Dendritic cell treated with granulocyte-macrophage colony-stimulating factor and Interleukin-4, amounts not matched to agents 40 ng/mL and 50 ng/mL, for 4 days (primary cell): ENCODE data around the gene RTKN2.

Experiments
- H3K27ac Mint-ChIP-seq: one replicate; pipeline ENCODE4 v1.8.0; 2022; ENCODE audit warnings: mild to moderate bottlenecking, mixed read lengths
- H3K27me3 Mint-ChIP-seq: one replicate; pipeline ENCODE4 v1.8.0; 2022; ENCODE audit warnings: mild to moderate bottlenecking, mixed read lengths
- H3K36me3 Mint-ChIP-seq: one replicate; pipeline ENCODE4 v1.8.0; 2022; ENCODE audit warnings: low read depth, mixed read lengths
- H3K4me1 Mint-ChIP-seq: one replicate; pipeline ENCODE4 v1.8.0; 2022; ENCODE audit warnings: low read depth, mixed read lengths
- H3K4me3 Mint-ChIP-seq: one replicate; pipeline ENCODE4 v1.8.0; 2022; ENCODE audit warnings: mild to moderate bottlenecking, moderate library complexity, mixed read lengths
- H3K9me3 Mint-ChIP-seq: one replicate; pipeline ENCODE4 v1.8.0; 2022; ENCODE audit warnings: mixed read lengths
- intact Hi-C: fragments of 100-400 bp; cut with micrococcal nuclease; formaldehyde crosslinking; loops from one replicate; pipeline ENCODE4 v1.15.0; 2022

Gene RTKN2

GRCh38 chr10:62231371-62231770 lies 37.3 kb downstream of the RTKN2 start:
- intact Hi-C loops, result no loop called here
- no peaks in the 10 kb centered on the region for H3K27me3 Mint-ChIP-seq

GRCh38 chr10:62230344-62231121 lies 38.1 kb downstream of the RTKN2 start:
- H3K9me3 Mint-ChIP-seq, result no peaks in the 10 kb centered on the region
- H3K27ac Mint-ChIP-seq, result no peak overlapping the region
- H3K27me3 Mint-ChIP-seq, result no peaks in the 10 kb centered on the region
- no peak overlapping the region for H3K4me3 Mint-ChIP-seq
- no peaks in the 10 kb centered on the region for H3K36me3 Mint-ChIP-seq
- intact Hi-C loops, result no loop called here
- H3K4me1 Mint-ChIP-seq, result no peaks in the 10 kb centered on the region

More at GRCh38 chr10:62231371-62231770, 37.3 kb downstream of the RTKN2 start:
- H3K9me3 Mint-ChIP-seq, result no peaks in the 10 kb centered on the region
- no peak overlapping the region for H3K4me3 Mint-ChIP-seq
- H3K36me3 Mint-ChIP-seq, result no peaks in the 10 kb centered on the region
- H3K4me1 Mint-ChIP-seq, result no peaks in the 10 kb centered on the region
- H3K27ac Mint-ChIP-seq, result no peak overlapping the region

- Mint-ChIP-seq H3K9me3 (no peaks in the 10 kb centered on the region), H3K27me3 (no peaks in the 10 kb centered on the region), H3K36me3 (no peaks in the 10 kb centered on the region), H3K4me1 (no peaks in the 10 kb centered on the region), H3K27ac (no peak overlapping the region), H3K4me3 (no peak overlapping the region)
- intact Hi-C loops, result no loop called here
These were observed 43.3 kb downstream of the RTKN2 start for GRCh38 chr10:62225362-62225761.

GRCh38 chr10:62224606-62225005 lies 44.0 kb downstream of the RTKN2 start:
- H3K9me3 Mint-ChIP-seq, result no peaks in the 10 kb centered on the region
- no peak overlapping the region for H3K4me3 Mint-ChIP-seq
- H3K27me3 Mint-ChIP-seq, result no peaks in the 10 kb centered on the region
- no peak overlapping the region for H3K27ac Mint-ChIP-seq
- intact Hi-C loops, result no loop called here
- no peaks in the 10 kb centered on the region for H3K36me3 Mint-ChIP-seq
- H3K4me1 Mint-ChIP-seq, result no peaks in the 10 kb centered on the region

GRCh38 chr10:62217683-62218082 lies 51.0 kb downstream of the RTKN2 start:
- Mint-ChIP-seq H3K9me3 (no peaks in the 10 kb centered on the region), H3K27ac (no peak overlapping the region), H3K27me3 (no peaks in the 10 kb centered on the region), H3K36me3 (no peaks in the 10 kb centered on the region), H3K4me3 (no peak overlapping the region), H3K4me1 (no peaks in the 10 kb centered on the region)
- intact Hi-C loops, result no loop called here

- Mint-ChIP-seq H3K27ac (no peak overlapping the region), H3K4me1 (no peaks in the 10 kb centered on the region), H3K4me3 (no peak overlapping the region), H3K36me3 (no peaks in the 10 kb centered on the region), H3K27me3 (no peaks in the 10 kb centered on the region), H3K9me3 (no peaks in the 10 kb centered on the region)
- intact Hi-C loops, result no loop called here
These were observed 54.2 kb downstream of the RTKN2 start for GRCh38 chr10:62214364-62214874.

GRCh38 chr10:62205750-62206399 lies 62.8 kb downstream of the RTKN2 start:
- Mint-ChIP-seq H3K9me3 (no peaks in the 10 kb centered on the region), H3K36me3 (no peaks in the 10 kb centered on the region), H3K27ac (no peak overlapping the region), H3K4me1 (peaks cover 7% of the 10 kb centered on the region), H3K4me3 (no peak overlapping the region), H3K27me3 (no peaks in the 10 kb centered on the region)
- intact Hi-C loops, result no loop called here

- Mint-ChIP-seq H3K4me3 (no peak overlapping the region), H3K27ac (no peak overlapping the region), H3K36me3 (no peaks in the 10 kb centered on the region), H3K27me3 (no peaks in the 10 kb centered on the region), H3K4me1 (peaks cover 13% of the 10 kb centered on the region), H3K9me3 (no peaks in the 10 kb centered on the region)
- intact Hi-C loops, result no loop called here
These were observed 69.1 kb downstream of the RTKN2 start for GRCh38 chr10:62199584-62199983.

- H3K27ac Mint-ChIP-seq, result no peak overlapping the region
- no peaks in the 10 kb centered on the region for H3K36me3 Mint-ChIP-seq
- no peak overlapping the region for H3K4me3 Mint-ChIP-seq
- H3K4me1 Mint-ChIP-seq, result peaks cover 6% of the 10 kb centered on the region
- no peaks in the 10 kb centered on the region for H3K9me3 Mint-ChIP-seq
- no peaks in the 10 kb centered on the region for H3K27me3 Mint-ChIP-seq
- intact Hi-C loops, result no loop called here
These were observed 72.1 kb downstream of the RTKN2 start for GRCh38 chr10:62196528-62196927.

GRCh38 chr10:62195675-62195926 lies 73.0 kb downstream of the RTKN2 start:
- H3K4me3 Mint-ChIP-seq, result no peak overlapping the region
- no peaks in the 10 kb centered on the region for H3K27me3 Mint-ChIP-seq
- peaks cover 6% of the 10 kb centered on the region for H3K4me1 Mint-ChIP-seq
- intact Hi-C loops, result no loop called here
- H3K9me3 Mint-ChIP-seq, result no peaks in the 10 kb centered on the region
- H3K27ac Mint-ChIP-seq, result peak overlapping the region; percentile 87
- H3K36me3 Mint-ChIP-seq, result no peaks in the 10 kb centered on the region

- Mint-ChIP-seq H3K4me3 (no peak overlapping the region), H3K4me1 (peaks cover 6% of the 10 kb centered on the region), H3K9me3 (no peaks in the 10 kb centered on the region), H3K36me3 (no peaks in the 10 kb centered on the region), H3K27ac (peak overlapping the region; percentile 87), H3K27me3 (no peaks in the 10 kb centered on the region)
- intact Hi-C loops, result no loop called here
These were observed 73.5 kb downstream of the RTKN2 start for GRCh38 chr10:62194924-62195674.

- peaks cover 8% of the 10 kb centered on the region for H3K4me1 Mint-ChIP-seq
These were observed 75.2 kb downstream of the RTKN2 start for GRCh38 chr10:62193479-62193878.

GRCh38 chr10:62189131-62189530 lies 79.5 kb downstream of the RTKN2 start:
- no peaks in the 10 kb centered on the region for H3K36me3 Mint-ChIP-seq
- H3K4me1 Mint-ChIP-seq, result peaks cover 9% of the 10 kb centered on the region
- no peak overlapping the region for H3K27ac Mint-ChIP-seq
- intact Hi-C loops, result no loop called here
- no peak overlapping the region for H3K4me3 Mint-ChIP-seq
- peaks cover 8% of the 10 kb centered on the region for H3K9me3 Mint-ChIP-seq
- no peaks in the 10 kb centered on the region for H3K27me3 Mint-ChIP-seq

More at GRCh38 chr10:62193479-62193878, 75.2 kb downstream of the RTKN2 start:
- Mint-ChIP-seq H3K36me3 (no peaks in the 10 kb centered on the region), H3K27me3 (no peaks in the 10 kb centered on the region), H3K27ac (no peak overlapping the region), H3K4me3 (no peak overlapping the region), H3K9me3 (peaks cover 4% of the 10 kb centered on the region)
- intact Hi-C loops, result no loop called here

- H3K4me3 Mint-ChIP-seq, result no peak overlapping the region
- intact Hi-C loops, result no loop called here
- peaks cover 9% of the 10 kb centered on the region for H3K4me1 Mint-ChIP-seq
- no peaks in the 10 kb centered on the region for H3K27me3 Mint-ChIP-seq
- H3K36me3 Mint-ChIP-seq, result no peaks in the 10 kb centered on the region
- H3K27ac Mint-ChIP-seq, result no peak overlapping the region
- peaks cover 8% of the 10 kb centered on the region for H3K9me3 Mint-ChIP-seq
These were observed 80.5 kb downstream of the RTKN2 start for GRCh38 chr10:62188021-62188616.
